ENCODE results near the gene STOX2. TPM values are rescaled to one million over a fixed set of nuclear protein-coding genes. Genes with fewer than 3 reads are reported as not detected.

The STOX2 gene
- total RNA-seq, 4 donors from 2014 or later: 4.2 to 14.9 (median 10.9) TPM

DNA sequence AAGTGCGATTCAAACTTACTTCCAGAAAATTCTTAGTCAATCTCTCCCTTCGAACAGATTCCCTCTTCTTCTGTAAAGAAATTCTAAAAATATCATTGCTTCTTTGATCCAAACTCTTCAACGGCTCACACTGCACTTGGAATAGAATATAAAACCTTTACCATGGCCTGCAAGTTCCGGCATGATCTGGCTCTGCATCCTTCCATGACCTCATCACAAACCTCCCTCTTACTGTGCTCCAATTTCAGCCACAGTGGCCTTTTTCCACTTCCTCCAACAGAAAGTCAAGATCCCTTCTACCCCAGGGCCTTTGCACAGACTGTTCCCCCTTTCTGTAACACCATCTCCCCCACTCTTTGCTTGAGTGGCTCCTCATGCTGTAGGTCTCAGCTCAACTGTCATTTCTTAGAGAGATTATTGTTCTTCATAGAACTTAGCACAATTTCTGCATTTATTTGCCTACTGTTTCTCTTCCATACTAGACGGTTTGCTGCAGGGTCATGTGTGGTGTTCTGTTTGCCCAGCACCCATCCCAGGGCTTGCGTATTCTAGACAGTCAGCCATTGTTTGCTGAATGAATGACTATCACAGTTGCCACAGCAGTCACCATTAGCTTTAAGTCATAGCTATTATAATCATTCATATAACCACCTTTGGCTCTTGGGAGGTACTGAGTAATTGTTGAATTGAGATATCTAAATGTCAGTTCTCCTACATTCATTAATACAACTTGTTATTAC, 1.9 kb upstream of the STOX2 start:
- no peak overlapping the region for H3K4me3 ChIP-seq (ENCODE audit: low read depth, poor library complexity, severe bottlenecking)
- no peak for DNase-seq (ENCODE audit: low spot score in 2 of 2)
- TF ChIP-seq, protein P1, sequence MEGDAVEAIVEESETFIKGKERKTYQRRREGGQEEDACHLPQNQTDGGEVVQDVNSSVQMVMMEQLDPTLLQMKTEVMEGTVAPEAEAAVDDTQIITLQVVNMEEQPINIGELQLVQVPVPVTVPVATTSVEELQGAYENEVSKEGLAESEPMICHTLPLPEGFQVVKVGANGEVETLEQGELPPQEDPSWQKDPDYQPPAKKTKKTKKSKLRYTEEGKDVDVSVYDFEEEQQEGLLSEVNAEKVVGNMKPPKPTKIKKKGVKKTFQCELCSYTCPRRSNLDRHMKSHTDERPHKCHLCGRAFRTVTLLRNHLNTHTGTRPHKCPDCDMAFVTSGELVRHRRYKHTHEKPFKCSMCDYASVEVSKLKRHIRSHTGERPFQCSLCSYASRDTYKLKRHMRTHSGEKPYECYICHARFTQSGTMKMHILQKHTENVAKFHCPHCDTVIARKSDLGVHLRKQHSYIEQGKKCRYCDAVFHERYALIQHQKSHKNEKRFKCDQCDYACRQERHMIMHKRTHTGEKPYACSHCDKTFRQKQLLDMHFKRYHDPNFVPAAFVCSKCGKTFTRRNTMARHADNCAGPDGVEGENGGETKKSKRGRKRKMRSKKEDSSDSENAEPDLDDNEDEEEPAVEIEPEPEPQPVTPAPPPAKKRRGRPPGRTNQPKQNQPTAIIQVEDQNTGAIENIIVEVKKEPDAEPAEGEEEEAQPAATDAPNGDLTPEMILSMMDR (IDR thresholded peaks at IDR 0.05): no peak
- no peak for TF ChIP-seq POLR2A (IDR thresholded peaks at IDR 0.05)
- 53 to 68% methylated on average over 6 of the region's 6 CpGs for WGBS, 2 donors
- intact Hi-C loops (cut with DNase I; ENCODE audit: low total_unique reads): no loop called here

DNA sequence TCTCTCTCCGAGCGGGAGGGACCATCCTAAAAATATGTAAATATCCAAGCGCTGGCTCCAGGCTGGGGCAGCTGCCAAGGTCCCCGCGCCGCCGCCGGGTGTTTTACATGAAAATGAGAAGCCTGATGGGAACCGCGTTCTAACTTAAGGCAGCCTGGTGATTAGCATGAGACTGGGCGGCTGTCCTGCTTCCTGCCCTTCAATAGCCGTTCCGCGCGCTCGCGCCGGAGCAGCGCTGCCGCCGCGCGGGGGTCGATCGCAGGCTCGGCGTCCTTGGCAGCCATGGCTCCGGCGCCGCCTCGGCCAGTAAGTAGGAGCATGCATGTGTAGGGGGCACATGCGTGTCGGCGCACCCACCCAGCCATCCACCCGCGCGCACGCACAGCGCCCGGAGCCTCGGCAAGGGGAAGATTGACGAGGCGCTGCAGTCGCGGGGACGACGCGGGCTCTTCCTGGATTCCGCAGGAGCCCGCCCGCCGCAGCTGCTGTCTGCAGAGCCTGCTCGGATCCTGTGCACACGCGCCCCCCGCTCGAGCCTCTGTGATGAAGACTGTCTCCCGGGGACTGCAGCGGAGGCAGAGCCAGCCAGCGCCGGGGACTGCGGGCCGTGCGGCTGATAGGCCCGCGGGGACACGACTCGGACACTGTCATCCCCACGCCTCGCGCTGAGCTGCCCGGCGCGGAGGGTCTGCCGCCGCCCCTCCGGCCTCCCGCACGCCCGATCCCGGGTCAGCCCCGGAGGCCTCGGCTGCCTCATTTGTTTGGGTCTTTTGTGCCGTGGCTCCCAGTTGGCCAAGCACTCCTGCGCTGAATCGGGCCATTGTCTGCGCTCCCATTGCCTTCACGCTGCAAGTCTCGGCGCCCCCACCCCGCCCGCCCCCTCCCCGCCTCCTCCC, 734 bp downstream of the STOX2 start:
- TF ChIP-seq POLR2A (IDR thresholded peaks at IDR 0.05): no peak
- TF ChIP-seq, protein P1 (IDR thresholded peaks at IDR 0.05): no peak
- H3K4me3 ChIP-seq (ENCODE audit: low read depth, poor library complexity, severe bottlenecking): peak overlapping the region; percentile 66
- DNase-seq (ENCODE audit: low spot score in 2 of 2): no peak
- 0% methylated on average over 17 to 39 of the region's 93 CpGs for WGBS, 2 donors
- intact Hi-C loops (cut with DNase I; ENCODE audit: low total_unique reads): no loop called here

DNA sequence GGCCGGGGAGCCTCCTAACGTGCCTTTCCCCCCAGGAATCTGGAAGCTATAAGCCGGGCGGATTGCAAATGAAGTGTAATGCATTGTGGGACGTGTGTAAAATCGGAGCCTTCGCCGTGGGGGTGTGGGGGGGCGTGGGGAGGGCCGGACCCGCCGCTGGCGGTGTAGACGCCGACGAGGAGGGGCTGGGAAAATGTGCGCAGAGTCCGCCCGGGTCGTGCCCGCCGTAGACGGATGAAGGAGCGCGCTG, 1.3 kb downstream of the STOX2 start:
- 0 to 8% methylated on average over 5 to 21 of the region's 25 CpGs for WGBS, 2 donors
- intact Hi-C loops (cut with DNase I; ENCODE audit: low total_unique reads): no loop called here
- TF ChIP-seq, protein P1 (IDR thresholded peaks at IDR 0.05): no peak
- no peak for TF ChIP-seq POLR2A (IDR thresholded peaks at IDR 0.05)

DNA sequence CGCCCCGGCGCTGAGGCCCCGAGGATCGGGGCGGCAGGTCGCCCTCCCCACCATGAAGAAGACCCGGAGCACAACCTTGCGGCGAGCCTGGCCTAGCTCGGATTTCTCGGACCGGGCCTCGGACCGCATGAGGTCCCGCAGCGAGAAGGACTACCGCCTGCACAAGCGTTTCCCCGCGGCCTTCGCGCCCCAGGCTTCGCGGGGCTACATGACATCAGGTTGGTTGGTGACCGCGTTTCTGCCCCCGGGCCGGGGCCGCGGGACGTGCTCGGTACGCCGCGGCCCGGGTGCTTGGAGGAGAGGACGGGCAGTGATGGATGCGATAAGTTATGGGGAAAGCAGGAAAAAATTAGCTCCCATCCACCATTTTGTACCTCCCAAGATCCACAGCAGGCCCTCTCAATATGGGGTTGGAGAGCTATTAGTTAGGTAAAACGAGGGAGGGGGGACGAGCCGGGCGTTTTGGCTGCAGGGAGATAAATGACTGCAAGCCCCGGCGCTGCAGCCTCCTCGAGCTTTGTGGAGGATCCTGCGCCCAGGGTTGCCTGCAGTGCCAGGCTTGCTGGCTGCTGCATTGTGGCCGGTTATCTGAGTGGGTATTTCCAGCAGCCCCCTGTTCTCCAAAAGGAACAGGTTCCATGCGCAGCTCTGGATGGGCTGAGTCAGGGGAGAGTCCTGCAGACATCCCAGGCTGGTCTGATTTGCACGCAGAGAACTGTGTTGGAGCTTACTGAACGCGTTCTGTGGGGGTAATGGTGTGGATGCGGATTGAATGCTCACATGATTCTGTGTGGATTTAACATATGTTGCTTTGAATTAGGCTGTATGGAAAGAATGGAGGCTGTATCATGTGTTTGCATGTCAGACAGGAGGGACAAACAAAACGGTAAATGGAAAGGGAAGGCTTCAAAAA, 1.9 kb downstream of the STOX2 start:
- TF ChIP-seq, protein P1 (IDR thresholded peaks at IDR 0.05): no peak
- TF ChIP-seq POLR2A (IDR thresholded peaks at IDR 0.05): no peak

More for the DNA sequence above, 1.3 kb downstream of the STOX2 start:
- DNase-seq (ENCODE audit: low spot score in 2 of 2): no peak
- H3K4me3 ChIP-seq (ENCODE audit: low read depth, poor library complexity, severe bottlenecking): no peak overlapping the region

DNA sequence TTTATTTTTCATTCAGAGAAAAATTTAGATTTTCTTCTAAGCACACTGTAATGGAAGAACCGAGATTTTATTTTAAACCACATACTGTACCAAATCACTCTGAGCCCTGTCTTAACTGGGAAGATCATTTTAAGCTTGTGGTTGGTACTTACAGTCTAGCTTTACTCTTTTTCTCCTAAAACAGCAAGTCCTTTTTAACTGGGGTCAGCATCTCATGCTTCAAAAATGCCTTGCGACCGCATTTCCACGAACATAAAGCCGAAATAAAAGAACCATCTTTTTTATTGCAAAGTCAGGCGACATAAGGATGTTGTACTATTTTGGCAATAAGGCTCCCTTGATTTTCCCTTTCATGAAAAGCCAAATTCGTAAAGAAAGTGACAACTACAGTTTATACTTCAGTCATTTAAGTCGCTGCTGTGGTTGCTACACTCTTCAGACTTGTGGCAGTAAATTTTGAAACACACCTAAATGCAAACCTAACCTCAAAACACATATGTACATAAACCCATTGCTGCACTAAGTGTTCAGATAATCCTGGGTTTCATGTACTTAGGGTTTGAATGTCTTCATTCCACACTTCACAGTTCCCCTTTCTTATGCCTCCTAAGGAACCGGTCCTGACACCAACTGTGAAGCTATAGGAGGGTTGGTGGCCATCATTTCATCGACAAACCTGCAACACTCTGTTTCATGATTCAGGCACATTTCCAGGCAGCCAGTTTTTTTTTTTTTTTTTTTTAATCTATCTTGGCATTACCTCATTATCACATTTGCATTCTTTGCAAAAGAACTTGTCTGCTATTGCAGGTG, 3.0 kb downstream of the STOX2 start:
- no peak for TF ChIP-seq POLR2A (IDR thresholded peaks at IDR 0.05)
- TF ChIP-seq, protein P1 (IDR thresholded peaks at IDR 0.05): no peak
- intact Hi-C loops (cut with DNase I; ENCODE audit: low total_unique reads): no loop called here
- WGBS, 2 donors: 65 to 70% methylated on average over 10 of the region's 10 CpGs
- H3K4me3 ChIP-seq (ENCODE audit: low read depth, poor library complexity, severe bottlenecking): no peak overlapping the region
- DNase-seq (ENCODE audit: low spot score in 2 of 2): no peak

More for the DNA sequence above, 1.9 kb downstream of the STOX2 start:
- intact Hi-C loops (cut with DNase I; ENCODE audit: low total_unique reads): no loop called here
- H3K4me3 ChIP-seq (ENCODE audit: low read depth, poor library complexity, severe bottlenecking): no peak overlapping the region
- DNase-seq (ENCODE audit: low spot score in 2 of 2): no peak
- WGBS, 2 donors: 8 to 13% methylated on average over 52 to 54 of the region's 54 CpGs
